GM21825 (cell line): ENCODE results near the gene SOS1.

Experiments used
- ATAC-seq: cut with Tn5 transposase; IDR thresholded peaks from one replicate; pipeline ENCODE4 v1.9.1; 2021; ENCODE audit warnings: mild to moderate bottlenecking, moderate library complexity; ENCODE audit not compliant: unreplicated experiment

Gene SOS1

GRCh38 chr2:38978296-38978903, 142.5 kb downstream of the SOS1 start:
- ATAC-seq = no peak

GRCh38 chr2:38977047-38977446, 143.8 kb downstream of the SOS1 start:
- no peak for ATAC-seq

- ATAC-seq = no peak
Measured at GRCh38 chr2:38975042-38975441, 145.8 kb downstream of the SOS1 start.

- ATAC-seq = no peak
Measured at GRCh38 chr2:38973266-38973665, 147.6 kb downstream of the SOS1 start.

- ATAC-seq = no peak
Measured at GRCh38 chr2:38971377-38971776, 149.5 kb downstream of the SOS1 start.

GRCh38 chr2:38968021-38968420, 152.8 kb downstream of the SOS1 start:
- ATAC-seq = no peak

- no peak for ATAC-seq
Measured at GRCh38 chr2:38966678-38967077, 154.2 kb downstream of the SOS1 start.

GRCh38 chr2:38966006-38966405, 154.8 kb downstream of the SOS1 start:
- no peak for ATAC-seq

- ATAC-seq = peak; percentile 15
Measured at GRCh38 chr2:38960609-38961320, 160.1 kb downstream of the SOS1 start.

- ATAC-seq = peak; percentile 80
Measured at GRCh38 chr2:38959938-38960608, 160.8 kb downstream of the SOS1 start.

- no peak for ATAC-seq
Measured at GRCh38 chr2:38959466-38959865, 161.4 kb downstream of the SOS1 start.

GRCh38 chr2:38957972-38958371, 162.9 kb downstream of the SOS1 start:
- ATAC-seq = no peak

- no peak for ATAC-seq
Measured at GRCh38 chr2:38951766-38952165, 169.1 kb downstream of the SOS1 start.

- ATAC-seq = no peak
Measured at GRCh38 chr2:38948995-38949394, 171.9 kb downstream of the SOS1 start.

- no peak for ATAC-seq
Measured at GRCh38 chr2:38948387-38948882, 172.4 kb downstream of the SOS1 start.

- peak; percentile 78 for ATAC-seq
Measured at GRCh38 chr2:38947241-38948239, 173.3 kb downstream of the SOS1 start.

GRCh38 chr2:38945911-38946310, 174.9 kb downstream of the SOS1 start:
- no peak for ATAC-seq

GRCh38 chr2:38945372-38945771, 175.5 kb downstream of the SOS1 start:
- no peak for ATAC-seq

- ATAC-seq = no peak
Measured at GRCh38 chr2:38943784-38944183, 177.1 kb downstream of the SOS1 start.

GRCh38 chr2:38940746-38941145, 180.1 kb downstream of the SOS1 start:
- no peak for ATAC-seq

- ATAC-seq = no peak
Measured at GRCh38 chr2:38937548-38937947, 183.3 kb downstream of the SOS1 start.
